Upper lobe of left lung (tissue), 6 donors: Measurements from ENCODE around the gene TPRG1. TPM values are rescaled to one million over a fixed set of nuclear protein-coding genes. Genes with fewer than 3 reads are reported as not detected.

Source experiments
- ATAC-seq, 2 donors: fragments of 200-7000 bp; cut with Tn5 transposase; one replicate each; pipeline ENCODE4 v1.9.1; 2022; ENCODE audit warnings: mild to moderate bottlenecking in 2 of 2, moderate library complexity in 2 of 2; ENCODE audit not compliant: low FRiP score in 2 of 2
- DNase-seq, 2 donors: peaks; one replicate each; pipeline ENCODE4 v3.0.0-alpha.2; 2019 to 2020
- H3K27ac ChIP-seq, 4 donors: fragments of 200-600 bp; sonication (generic); one replicate each; pipeline ENCODE4 v1.5.1; 2016 to 2019
- H3K27me3 ChIP-seq, 4 donors: fragments of 200-600 bp; sonication (generic); one replicate each; pipeline ENCODE4 v1.5.1; 2017 to 2019
- H3K36me3 ChIP-seq, 4 donors: fragments of 200-600 bp; sonication (generic); one replicate each; pipeline ENCODE4 v1.5.1; 2016 to 2019
- H3K4me1 ChIP-seq, 4 donors: fragments of 200-600 bp; sonication (generic); one replicate each; pipeline ENCODE4 v1.5.1; 2018 to 2019
- H3K4me3 ChIP-seq, 4 donors: fragments of 200-600 bp; sonication (generic); one replicate each; pipeline ENCODE4 v1.5.1; 2017 to 2019; ENCODE audit warnings: mild to moderate bottlenecking in 2 of 4, moderate library complexity in 1 of 4
- H3K9me3 ChIP-seq, 4 donors: fragments of 200-600 bp; sonication (generic); one replicate each; pipeline ENCODE4 v1.5.1; 2018 to 2019
- EP300 ChIP-seq, 4 donors: sonication (generic); formaldehyde crosslinking; IDR thresholded peaks; one replicate each; pipeline ENCODE4 v1.5.1; 2017; ENCODE audit warnings: antibody characterized with exemption in 4 of 4, control low read depth in 2 of 4
- POLR2A ChIP-seq, 4 donors: fragments of 450-650 bp; IDR thresholded peaks; one replicate each; pipeline ENCODE4 v1.5.1; 2016 to 2017; ENCODE audit warnings: antibody characterized with exemption in 4 of 4, mild to moderate bottlenecking in 2 of 4
- POLR2AphosphoS5 ChIP-seq, 2 donors: sonication (generic); formaldehyde crosslinking; IDR thresholded peaks; one replicate each; pipeline ENCODE4 v1.5.1; 2017; ENCODE audit warnings: antibody characterized with exemption in 2 of 2
- WGBS, 2 donors: methylation state at CpG; one replicate each; pipeline ENCODE4 v1.1.5; 2017 to 2018; 5-methylcytosine and 5-hydroxymethylcytosine counted together
- total RNA-seq, 6 donors: library from RNA; depleted of rRNA in 4 of 6; stranded (reverse); fragments of >200 nt in 4 of 6; gene quantifications; one replicate each; pipeline versions ENCODE4 v1.1.0 to v1.2.1, GENCODE V29; 2016 to 2021
- TF ChIP-seq, protein P1 (sequence below), 6 experiments: fragments of 450-650 bp in 4 of 6; fragments of 200-600 bp in 2 of 6; sonication (generic) in 2 of 6; IDR thresholded peaks; one replicate each; pipeline ENCODE4 v1.5.1; 2016 to 2019; ENCODE audit warnings: antibody characterized with exemption in 6 of 6
- donor health status: DM: no; HTN: no; CAD: no; lungs with moderate emphysema.
- donor health status: DM: no; HTN: yes; CAD: no; lungs with severe emphysema.

Gene TPRG1
- total RNA-seq, 6 donors from 2014 or later: 12.8 to 76.5 (median 25.9) TPM

DNA sequence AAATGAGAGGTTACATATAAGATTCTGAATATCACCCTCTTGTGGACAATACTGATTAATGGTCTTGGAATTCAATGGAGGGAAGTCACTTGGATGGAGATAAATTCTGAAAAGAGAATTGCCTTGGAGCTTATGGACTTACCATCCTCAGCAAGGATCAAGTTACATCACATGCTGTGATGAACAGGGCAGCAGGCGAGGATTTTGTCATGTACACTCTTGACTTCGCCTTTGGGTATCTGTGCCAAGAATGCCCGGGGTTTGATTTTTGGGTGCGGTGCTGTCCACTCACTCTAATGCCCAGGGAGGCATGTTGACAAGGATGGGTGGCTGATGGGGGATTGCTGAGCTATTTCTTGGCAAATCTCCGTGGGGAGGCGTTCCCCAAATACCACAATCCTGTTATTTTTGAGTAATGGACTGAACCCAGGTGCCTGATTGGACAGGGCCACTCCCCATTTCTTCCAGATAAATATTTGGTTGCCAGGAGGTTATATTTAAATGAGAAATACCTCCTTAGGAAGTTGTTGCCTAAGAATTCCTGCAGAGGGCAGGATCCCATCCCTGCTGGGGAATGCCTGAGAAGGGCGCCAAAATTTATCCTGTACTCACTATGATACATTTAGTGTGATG, 96.3 kb downstream of the TPRG1 start:
- H3K27me3 ChIP-seq: no peaks in the 10 kb centered on the region
- DNase-seq (no peak), ATAC-seq (peak; percentile 65 to 78)
- no peak overlapping the region for H3K4me3 ChIP-seq
- no peaks in the 10 kb centered on the region for H3K4me1 ChIP-seq
- no peak overlapping the region for H3K27ac ChIP-seq
- no peaks in the 10 kb centered on the region for H3K36me3 ChIP-seq
- TF ChIP-seq EP300 (IDR thresholded peaks at IDR 0.05) (no peak), POLR2A (IDR thresholded peaks at IDR 0.05) (no peak)
- TF ChIP-seq, protein P1, sequence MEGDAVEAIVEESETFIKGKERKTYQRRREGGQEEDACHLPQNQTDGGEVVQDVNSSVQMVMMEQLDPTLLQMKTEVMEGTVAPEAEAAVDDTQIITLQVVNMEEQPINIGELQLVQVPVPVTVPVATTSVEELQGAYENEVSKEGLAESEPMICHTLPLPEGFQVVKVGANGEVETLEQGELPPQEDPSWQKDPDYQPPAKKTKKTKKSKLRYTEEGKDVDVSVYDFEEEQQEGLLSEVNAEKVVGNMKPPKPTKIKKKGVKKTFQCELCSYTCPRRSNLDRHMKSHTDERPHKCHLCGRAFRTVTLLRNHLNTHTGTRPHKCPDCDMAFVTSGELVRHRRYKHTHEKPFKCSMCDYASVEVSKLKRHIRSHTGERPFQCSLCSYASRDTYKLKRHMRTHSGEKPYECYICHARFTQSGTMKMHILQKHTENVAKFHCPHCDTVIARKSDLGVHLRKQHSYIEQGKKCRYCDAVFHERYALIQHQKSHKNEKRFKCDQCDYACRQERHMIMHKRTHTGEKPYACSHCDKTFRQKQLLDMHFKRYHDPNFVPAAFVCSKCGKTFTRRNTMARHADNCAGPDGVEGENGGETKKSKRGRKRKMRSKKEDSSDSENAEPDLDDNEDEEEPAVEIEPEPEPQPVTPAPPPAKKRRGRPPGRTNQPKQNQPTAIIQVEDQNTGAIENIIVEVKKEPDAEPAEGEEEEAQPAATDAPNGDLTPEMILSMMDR (IDR thresholded peaks at IDR 0.05): peak in 3 of 6 experiments; percentile 5 to 38 (median 12)
- H3K9me3 ChIP-seq: no peaks in the 10 kb centered on the region
- WGBS, 2 donors: 56 to 77% methylated on average over 7 of the region's 7 CpGs

DNA sequence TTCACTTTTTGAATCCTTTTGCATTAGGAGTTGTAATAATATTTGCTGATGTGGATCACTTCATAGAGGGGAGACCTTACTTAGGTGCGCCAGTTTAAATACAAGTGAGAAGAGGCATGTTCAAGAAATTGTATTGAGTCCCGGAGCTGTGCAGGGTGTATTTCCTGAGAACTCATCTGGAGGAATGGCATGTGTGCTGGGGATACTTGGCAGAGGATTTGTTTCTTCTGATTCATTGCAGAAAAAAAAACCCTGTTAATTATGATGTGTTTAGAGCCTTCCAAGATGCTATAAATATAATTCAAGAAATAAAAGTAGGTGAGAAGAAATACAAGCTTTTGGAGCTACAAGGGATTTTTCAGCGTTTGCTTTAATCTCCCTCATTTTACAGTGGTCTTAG, 97.6 kb downstream of the TPRG1 start:
- 71 to 77% methylated on average over 3 of the region's 3 CpGs for WGBS, 2 donors

DNA sequence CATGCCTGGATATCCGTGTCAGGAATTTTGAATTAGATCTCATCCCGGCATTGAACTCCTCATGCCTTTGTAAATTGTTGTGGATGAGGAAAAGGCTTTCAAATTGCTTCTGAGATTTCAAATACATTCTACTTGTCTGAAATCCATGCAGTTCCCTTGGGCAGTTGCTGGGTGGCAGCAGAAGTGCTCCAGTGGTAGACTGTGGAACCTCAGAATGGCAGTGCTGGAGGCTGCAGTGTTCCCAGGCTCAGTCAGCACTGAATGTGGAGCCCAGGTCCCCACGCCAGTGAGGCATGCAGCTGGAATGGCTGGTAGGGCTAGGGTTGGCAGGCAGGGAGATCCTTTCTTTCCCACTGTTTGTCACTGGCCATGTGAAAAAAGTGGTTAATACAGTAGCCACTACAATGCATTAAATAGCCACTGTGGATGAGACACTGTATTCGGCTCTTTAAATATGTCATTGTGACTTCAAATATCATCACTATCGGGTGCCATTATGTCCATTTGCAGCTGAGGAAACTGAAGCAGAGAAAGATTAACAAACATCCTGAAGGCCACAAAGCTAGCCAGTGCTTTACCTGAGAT, 98.6 kb downstream of the TPRG1 start:
- no peak overlapping the region for H3K27ac ChIP-seq
- ATAC-seq (peak; percentile 53 to 69), DNase-seq (peak in 1 of 2 donors; percentile 62)
- H3K27me3 ChIP-seq: no peaks in the 10 kb centered on the region
- TF ChIP-seq, protein P1 (IDR thresholded peaks at IDR 0.05): peak; percentile 14 to 70 (median 44)
- no peak for TF ChIP-seq POLR2A (IDR thresholded peaks at IDR 0.05)
- no peak for TF ChIP-seq EP300 (IDR thresholded peaks at IDR 0.05)
- no peak for TF ChIP-seq POLR2AphosphoS5 (IDR thresholded peaks at IDR 0.05)
- H3K36me3 ChIP-seq: no peaks in the 10 kb centered on the region
- H3K4me3 ChIP-seq: no peak overlapping the region
- H3K9me3 ChIP-seq: no peaks in the 10 kb centered on the region
- WGBS, 2 donors: 58 to 74% methylated on average over 5 of the region's 5 CpGs
- no peaks in the 10 kb centered on the region for H3K4me1 ChIP-seq

More for the DNA sequence above, 97.6 kb downstream of the TPRG1 start:
- H3K9me3 ChIP-seq: no peaks in the 10 kb centered on the region
- H3K4me1 ChIP-seq: no peaks in the 10 kb centered on the region
- no peaks in the 10 kb centered on the region for H3K27me3 ChIP-seq
- H3K36me3 ChIP-seq: no peaks in the 10 kb centered on the region
- H3K27ac ChIP-seq: no peak overlapping the region
- no peak for DNase-seq
- ATAC-seq: no peak
- TF ChIP-seq, protein P1 (IDR thresholded peaks at IDR 0.05): no peak
- TF ChIP-seq EP300 (IDR thresholded peaks at IDR 0.05): no peak
- no peak for TF ChIP-seq POLR2A (IDR thresholded peaks at IDR 0.05)
- TF ChIP-seq POLR2AphosphoS5 (IDR thresholded peaks at IDR 0.05): no peak
- no peak overlapping the region for H3K4me3 ChIP-seq

DNA sequence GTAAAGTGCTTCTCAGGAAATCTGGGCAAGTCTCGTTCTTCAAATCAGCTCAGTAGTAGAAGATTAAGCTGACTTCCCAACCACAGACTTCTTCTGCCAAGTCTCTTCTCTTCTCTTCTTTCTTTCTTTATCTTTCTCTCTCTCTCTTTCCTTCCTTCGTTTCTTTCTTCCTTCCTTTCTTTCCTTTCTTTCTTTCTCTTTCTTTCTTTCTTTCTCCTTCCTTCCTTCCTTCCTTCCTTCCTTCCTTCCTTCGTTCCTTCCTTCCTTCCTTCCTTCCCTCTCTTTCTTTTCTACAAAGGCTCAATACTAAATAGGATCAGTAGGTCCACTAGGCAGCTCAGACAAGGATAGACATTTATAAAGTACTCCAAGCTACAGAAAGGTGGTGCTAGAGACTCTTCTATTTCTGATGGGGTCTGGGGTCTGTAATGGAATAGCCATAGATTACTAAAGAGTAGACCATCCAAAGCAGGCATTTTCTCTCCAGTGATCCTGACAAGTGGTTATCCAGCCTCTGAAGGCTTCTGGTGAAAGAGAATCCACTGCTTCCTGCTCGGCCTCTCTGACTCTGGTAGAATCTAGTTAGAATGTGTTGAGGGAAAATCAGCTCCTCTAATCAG, 100.8 kb downstream of the TPRG1 start:
- H3K4me3 ChIP-seq: no peak overlapping the region
- WGBS, 2 donors: 56 to 62% methylated on average over 4 of the region's 4 CpGs
- no peak for ATAC-seq
- no peaks in the 10 kb centered on the region for H3K36me3 ChIP-seq
- TF ChIP-seq, protein P1 (IDR thresholded peaks at IDR 0.05): peak in 2 of 6 experiments; percentile 29 to 49
- TF ChIP-seq EP300 (IDR thresholded peaks at IDR 0.05): no peak
- H3K9me3 ChIP-seq: no peaks in the 10 kb centered on the region
- H3K27me3 ChIP-seq: no peaks in the 10 kb centered on the region
- DNase-seq: no peak
- H3K27ac ChIP-seq: no peak overlapping the region
- peaks cover 0 to 12% (median 5%) of the 10 kb centered on the region in 4 donors for H3K4me1 ChIP-seq
